Prostate gland (tissue), 2 donors: Measurements from ENCODE around the gene ORC4.

Experiments
- CTCF ChIP-seq, 4 experiments: fragments of 200-600 bp in 2 of 4; fragments of 450-650 bp in 2 of 4; sonication (generic) in 2 of 4; IDR thresholded peaks; 1 replicate in 3 of 4; 2 replicates in 1 of 4; pipeline ENCODE4 v1.5.1; 2016 to 2019; ENCODE audit warnings: antibody characterized with exemption in 4 of 4, mild to moderate bottlenecking in 2 of 4, moderate library complexity in 2 of 4
- POLR2AphosphoS5 ChIP-seq: sonication (generic); formaldehyde crosslinking; IDR thresholded peaks from one replicate; pipeline ENCODE4 v1.6.1; 2017; ENCODE audit warnings: antibody characterized with exemption

- no peak for TF ChIP-seq POLR2AphosphoS5
- TF ChIP-seq CTCF (IDR thresholded peaks at IDR 0.05): no peak
These were observed 135.7 kb downstream of the ORC4 start for GRCh38 chr2:147884830-147885229.
